HTR-8/SVneo (cell line): ENCODE measurements around the gene VKORC1.

Experiments
- DNase-seq: peaks from one replicate; pipeline ENCODE4 v3.0.0; 2011; ENCODE audit warnings: low spot score, mixed read lengths; ENCODE audit not compliant: insufficient read length
- FAIRE-seq: peaks from 2 replicates; lab custom pipeline; 2011; peaks lifted over from hg19 to GRCh38; lab: Jason Lieb, UNC

Gene VKORC1

GRCh38 chr16:31072540-31073141 is 22.0 kb downstream of the VKORC1 start:
- no peak for FAIRE-seq
- DNase-seq = no peak

- DNase-seq (no peak), FAIRE-seq (no peak)
Observed at GRCh38 chr16:31071861-31072260, 22.7 kb downstream of the VKORC1 start.

- DNase-seq (no peak), FAIRE-seq (no peak)
Observed at GRCh38 chr16:31067342-31067741, 27.3 kb downstream of the VKORC1 start.

GRCh38 chr16:31064882-31065461 is 29.6 kb downstream of the VKORC1 start:
- FAIRE-seq (no peak), DNase-seq (peak; percentile 43)

- FAIRE-seq (no peak), DNase-seq (no peak)
Observed at GRCh38 chr16:31063843-31064611, 30.6 kb downstream of the VKORC1 start.

- FAIRE-seq = no peak
- no peak for DNase-seq
Observed at GRCh38 chr16:31063495-31063842, 31.1 kb downstream of the VKORC1 start.

- FAIRE-seq = no peak
- no peak for DNase-seq
Observed at GRCh38 chr16:31061813-31062440, 32.7 kb downstream of the VKORC1 start.

GRCh38 chr16:31061126-31061812 is 33.3 kb downstream of the VKORC1 start:
- no peak for DNase-seq
- FAIRE-seq = no peak

- DNase-seq = no peak
- no peak for FAIRE-seq
Observed at GRCh38 chr16:31055613-31056012, 39.0 kb downstream of the VKORC1 start.

- DNase-seq (peak; percentile 91), FAIRE-seq (peak; percentile 97)
Observed at GRCh38 chr16:31052114-31052513, 42.5 kb downstream of the VKORC1 start.

GRCh38 chr16:31050280-31051030 is 44.1 kb downstream of the VKORC1 start:
- DNase-seq = no peak

GRCh38 chr16:31043898-31044481 is 50.6 kb downstream of the VKORC1 start:
- FAIRE-seq = no peak
- no peak for DNase-seq

More at GRCh38 chr16:31050280-31051030, 44.1 kb downstream of the VKORC1 start:
- no peak for FAIRE-seq

- DNase-seq = no peak
- no peak for FAIRE-seq
Observed at GRCh38 chr16:31043352-31043751, 51.2 kb downstream of the VKORC1 start.

- FAIRE-seq = no peak
Observed at GRCh38 chr16:31042866-31043265, 51.7 kb downstream of the VKORC1 start.

More at GRCh38 chr16:31042866-31043265, 51.7 kb downstream of the VKORC1 start:
- DNase-seq = no peak
